Trophoblast cell (in vitro differentiated cells and primary cell): ENCODE data around the gene ARHGEF16.

Source experiments
- DNase-seq, 2 donors: peaks; one replicate each; pipeline ENCODE4 v3.0.0-alpha.2; 2016
- H2AFZ ChIP-seq: 2 replicates; pipeline ENCODE4 v1.6.1; 2013; ENCODE audit warnings: low read length, moderate library complexity, mild to moderate bottlenecking; ENCODE audit not compliant: insufficient read depth, poor library complexity
- H2AK5ac ChIP-seq: 2 replicates; pipeline ENCODE4 v1.6.1; 2013; ENCODE audit warnings: mild to moderate bottlenecking, low read length
- H2BK120ac ChIP-seq: 2 replicates; pipeline ENCODE4 v1.6.1; 2013; ENCODE audit warnings: low read length, mild to moderate bottlenecking, moderate library complexity; ENCODE audit not compliant: insufficient read depth, poor library complexity
- H2BK12ac ChIP-seq: 2 replicates; pipeline ENCODE4 v1.6.1; 2013; ENCODE audit warnings: mild to moderate bottlenecking, low read length, moderate library complexity
- H2BK5ac ChIP-seq: 2 replicates; pipeline ENCODE4 v1.6.1; 2013; ENCODE audit warnings: low read length, low read depth, moderate library complexity, mild to moderate bottlenecking; ENCODE audit not compliant: poor library complexity
- H3K14ac ChIP-seq: 2 replicates; pipeline ENCODE4 v1.6.1; 2013; ENCODE audit warnings: mild to moderate bottlenecking, low read length
- H3K18ac ChIP-seq: 2 replicates; pipeline ENCODE4 v1.6.1; 2013; ENCODE audit warnings: mild to moderate bottlenecking, low read length
- H3K23ac ChIP-seq: 2 replicates; pipeline ENCODE4 v1.6.1; 2013; ENCODE audit warnings: low read length
- H3K27ac ChIP-seq: 2 replicates; pipeline ENCODE4 v1.5.1; 2013; ENCODE audit warnings: low read depth, mild to moderate bottlenecking, inconsistent platforms, low read length, moderate library complexity
- H3K27me3 ChIP-seq: 2 replicates; pipeline ENCODE4 v1.6.1; 2013; ENCODE audit warnings: inconsistent platforms, mild to moderate bottlenecking, low read length, moderate library complexity; ENCODE audit not compliant: insufficient read depth
- H3K36me3 ChIP-seq, 2 experiments: 1 replicate in 1 of 2; 2 replicates in 1 of 2; pipeline ENCODE4 v1.6.1; 2013; ENCODE audit warnings: low read length in 2 of 2, mild to moderate bottlenecking in 2 of 2, moderate library complexity in 1 of 2; ENCODE audit not compliant: insufficient read depth in 2 of 2, control insufficient read depth in 1 of 2
- H3K4ac ChIP-seq: 2 replicates; pipeline ENCODE4 v1.6.1; 2013; ENCODE audit warnings: low read depth, mild to moderate bottlenecking, low read length, moderate library complexity
- H3K4me1 ChIP-seq, 2 experiments: 1 replicate in 1 of 2; 2 replicates in 1 of 2; pipeline ENCODE4 v1.6.1; 2013; ENCODE audit warnings: low read length in 2 of 2, mild to moderate bottlenecking in 2 of 2, moderate library complexity in 1 of 2; ENCODE audit not compliant: insufficient read depth in 2 of 2, control insufficient read depth in 1 of 2
- H3K4me2 ChIP-seq: 2 replicates; pipeline ENCODE4 v1.6.1; 2013; ENCODE audit warnings: inconsistent platforms, mild to moderate bottlenecking, low read length, moderate library complexity
- H3K4me3 ChIP-seq: 2 replicates; pipeline ENCODE4 v1.5.1; 2013; ENCODE audit warnings: mild to moderate bottlenecking, low read depth, low read length, inconsistent platforms
- H3K79me1 ChIP-seq: one replicate; pipeline ENCODE4 v1.6.1; 2013; ENCODE audit warnings: low read length
- H3K79me2 ChIP-seq: 2 replicates; pipeline ENCODE4 v1.6.1; 2013; ENCODE audit warnings: low read length, mild to moderate bottlenecking; ENCODE audit not compliant: control insufficient read depth, insufficient read depth, poor library complexity
- H3K9ac ChIP-seq: 2 replicates; pipeline ENCODE4 v1.6.1; 2013; ENCODE audit warnings: mild to moderate bottlenecking, low read length
- H3K9me3 ChIP-seq: 2 replicates; pipeline ENCODE4 v1.6.1; 2013; ENCODE audit warnings: low read depth, mild to moderate bottlenecking, control low read depth, inconsistent platforms, low read length; ENCODE audit not compliant: insufficient read depth
- H4K12ac ChIP-seq: 2 replicates; pipeline ENCODE4 v1.6.1; 2013; ENCODE audit warnings: low read depth, mild to moderate bottlenecking, low read length, moderate library complexity
- H4K8ac ChIP-seq: 2 replicates; pipeline ENCODE4 v1.6.1; 2013; ENCODE audit warnings: low read depth, mild to moderate bottlenecking, low read length, moderate library complexity
- H4K91ac ChIP-seq: one replicate; pipeline ENCODE4 v1.6.1; 2013; ENCODE audit warnings: low read depth, mild to moderate bottlenecking, low read length, moderate library complexity
- WGBS: extraction: QIAGEN DNeasy Blood & Tissue Kit; methylation state at CpG from one replicate; pipeline ENCODE4 v1.1.7; 2013; ENCODE audit warnings: missing lambda C conversion rate; ENCODE audit not compliant: insufficient read length, insufficient coverage; ENCODE audit errors: extremely low coverage; 5-methylcytosine and 5-hydroxymethylcytosine counted together

ARHGEF16 gene

DNA sequence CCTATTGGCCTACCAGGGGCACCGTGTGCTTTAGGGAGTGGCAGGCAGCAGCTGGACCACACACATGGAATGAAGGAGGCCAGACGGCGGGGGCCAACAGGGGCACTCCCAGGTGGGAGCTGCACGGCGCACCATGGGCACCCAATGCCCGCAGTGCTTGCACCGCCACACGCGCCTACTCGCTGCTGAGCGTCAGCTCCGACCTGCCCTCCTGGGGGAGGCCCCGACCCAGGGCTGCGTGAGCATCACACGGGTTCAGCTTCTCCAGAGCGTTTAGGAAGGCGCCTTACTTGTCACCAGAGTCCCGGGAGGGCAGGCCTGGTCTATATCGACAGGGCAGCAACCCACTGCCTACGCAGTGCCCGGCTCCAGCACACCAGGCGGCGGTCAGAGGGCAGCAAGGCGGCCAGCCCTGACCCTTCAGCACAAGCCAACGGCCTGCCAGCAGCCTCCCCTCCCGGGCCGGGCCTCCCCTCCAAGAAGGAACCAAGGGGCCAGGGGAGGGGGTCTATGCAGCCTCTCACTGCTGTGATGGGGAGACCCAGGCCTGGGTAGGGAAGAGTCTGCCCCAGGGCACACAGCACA lies 64.9 kb downstream of the ARHGEF16 start:
- Histone ChIP-seq H3K9me3 (no peaks in the 10 kb centered on the region), H3K23ac (no peak overlapping the region), H3K36me3 (no peaks in the 10 kb centered on the region), H2AFZ (no peak overlapping the region), H2BK120ac (no peak overlapping the region), H3K4ac (no peak overlapping the region), H2BK12ac (no peak overlapping the region), H3K14ac (no peak overlapping the region), H3K79me1 (no peaks in the 10 kb centered on the region), H3K79me2 (no peaks in the 10 kb centered on the region), H4K12ac (no peak overlapping the region), H3K4me2 (no peak overlapping the region), H3K9ac (no peak overlapping the region), H2AK5ac (no peak overlapping the region), H3K18ac (no peak overlapping the region), H3K4me3 (no peak overlapping the region), H4K8ac (no peak overlapping the region), H3K27me3 (no peaks in the 10 kb centered on the region), H3K27ac (no peak overlapping the region), H3K4me1 (no peaks in the 10 kb centered on the region), H2BK5ac (no peak overlapping the region), H4K91ac (no peak overlapping the region)
- DNase-seq: no peak
- no CpG with 5 or more reads among the region's 27 CpGs for WGBS

DNA sequence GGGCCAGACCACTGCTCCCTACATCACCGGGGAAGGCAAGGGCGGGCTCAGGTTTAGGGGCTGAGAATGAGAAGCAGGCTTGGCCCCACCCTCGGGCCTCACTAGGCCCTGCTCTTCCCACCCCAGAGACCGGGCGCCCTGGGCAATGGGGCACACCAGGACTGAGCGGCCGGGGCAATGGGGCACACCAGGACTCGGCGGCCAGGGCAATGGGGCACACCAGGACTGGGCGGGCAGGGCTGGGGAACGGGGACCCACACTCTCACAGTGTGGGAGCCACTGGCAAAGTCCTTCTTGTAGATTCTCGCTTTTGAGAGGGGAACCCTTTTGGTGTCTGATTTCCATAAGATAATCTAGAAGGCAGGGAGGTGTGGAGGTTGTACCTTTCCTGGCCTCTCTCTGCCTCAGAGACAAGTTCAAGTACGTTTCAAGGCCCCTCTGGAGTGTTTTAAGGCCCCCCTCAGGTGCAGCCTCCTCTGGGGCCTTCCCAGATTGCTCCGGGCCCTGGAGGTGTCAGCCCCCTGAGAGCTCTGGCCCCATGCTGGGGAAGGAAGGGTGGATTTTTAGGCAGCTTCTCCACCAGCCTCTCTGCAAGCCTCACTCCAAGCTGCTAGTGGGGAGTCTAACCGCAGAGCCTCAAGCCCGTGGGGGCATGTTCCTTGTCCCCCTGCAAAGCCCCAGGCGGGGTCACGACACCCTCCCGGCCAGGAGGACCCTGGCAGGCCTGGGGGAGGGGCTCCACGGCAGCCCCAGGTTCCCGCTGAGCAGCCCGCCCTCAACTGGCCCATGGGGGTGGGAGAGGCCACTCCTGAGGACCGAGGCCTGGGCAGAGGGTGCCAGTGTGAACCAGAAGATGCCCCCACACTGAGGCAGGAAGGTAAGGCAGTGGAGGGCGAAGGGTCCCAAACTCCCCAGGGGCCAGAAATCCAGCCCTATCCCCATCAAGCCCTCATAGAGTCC lies 66.2 kb downstream of the ARHGEF16 start:
- H4K91ac ChIP-seq: no peak overlapping the region
- DNase-seq: no peak
- H3K36me3 ChIP-seq: no peaks in the 10 kb centered on the region
- no CpG with 5 or more reads among the region's 24 CpGs for WGBS
- no peak overlapping the region for H3K14ac ChIP-seq
- no peaks in the 10 kb centered on the region for H3K27me3 ChIP-seq
- no peaks in the 10 kb centered on the region for H3K9me3 ChIP-seq
- no peak overlapping the region for H3K23ac ChIP-seq
- H3K27ac ChIP-seq: no peak overlapping the region
- no peak overlapping the region for H4K8ac ChIP-seq
- H3K4me3 ChIP-seq: no peak overlapping the region
- no peak overlapping the region for H3K18ac ChIP-seq
- H3K4me2 ChIP-seq: no peak overlapping the region
- no peak overlapping the region for H2AK5ac ChIP-seq
- H3K4ac ChIP-seq: no peak overlapping the region
- no peaks in the 10 kb centered on the region for H3K79me2 ChIP-seq
- no peak overlapping the region for H2BK120ac ChIP-seq
- no peaks in the 10 kb centered on the region for H3K4me1 ChIP-seq
- H2BK12ac ChIP-seq: no peak overlapping the region
- no peak overlapping the region for H3K9ac ChIP-seq
- H2BK5ac ChIP-seq: no peak overlapping the region
- H4K12ac ChIP-seq: no peak overlapping the region
- no peak overlapping the region for H2AFZ ChIP-seq
- no peaks in the 10 kb centered on the region for H3K79me1 ChIP-seq

DNA sequence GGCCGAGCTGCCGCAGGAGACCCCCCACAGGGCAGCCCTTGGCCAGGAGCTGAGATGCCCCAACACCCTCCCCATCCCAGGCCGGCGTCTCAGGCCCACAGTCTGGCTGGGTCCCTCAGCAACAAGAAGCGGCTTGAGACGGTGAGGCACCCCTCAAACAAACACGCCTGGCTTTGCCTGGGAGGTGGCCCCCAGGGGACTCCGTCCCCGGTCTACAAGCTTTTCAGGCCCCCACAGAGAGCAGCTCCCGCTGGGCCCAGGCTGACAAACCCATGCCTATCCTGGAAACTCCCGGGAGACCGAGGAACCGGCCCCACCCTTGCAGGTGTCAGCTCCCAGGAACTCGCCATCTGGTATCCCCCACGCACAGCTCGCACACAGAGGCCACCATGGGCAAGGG lies 67.0 kb downstream of the ARHGEF16 start:
- no peak for DNase-seq
- Histone ChIP-seq H3K9me3 (no peaks in the 10 kb centered on the region), H3K18ac (no peak overlapping the region), H2BK5ac (no peak overlapping the region), H3K79me1 (no peaks in the 10 kb centered on the region), H2BK12ac (no peak overlapping the region), H2BK120ac (no peak overlapping the region), H3K36me3 (no peaks in the 10 kb centered on the region), H2AK5ac (no peak overlapping the region), H3K9ac (no peak overlapping the region), H4K12ac (no peak overlapping the region), H3K79me2 (no peaks in the 10 kb centered on the region), H4K91ac (no peak overlapping the region), H3K4me3 (no peak overlapping the region), H3K27ac (no peak overlapping the region), H3K23ac (no peak overlapping the region), H4K8ac (no peak overlapping the region), H3K4me1 (no peaks in the 10 kb centered on the region), H3K14ac (no peak overlapping the region), H3K4me2 (no peak overlapping the region), H3K4ac (no peak overlapping the region), H2AFZ (no peak overlapping the region), H3K27me3 (no peaks in the 10 kb centered on the region)
- WGBS: no CpG with 5 or more reads among the region's 16 CpGs

DNA sequence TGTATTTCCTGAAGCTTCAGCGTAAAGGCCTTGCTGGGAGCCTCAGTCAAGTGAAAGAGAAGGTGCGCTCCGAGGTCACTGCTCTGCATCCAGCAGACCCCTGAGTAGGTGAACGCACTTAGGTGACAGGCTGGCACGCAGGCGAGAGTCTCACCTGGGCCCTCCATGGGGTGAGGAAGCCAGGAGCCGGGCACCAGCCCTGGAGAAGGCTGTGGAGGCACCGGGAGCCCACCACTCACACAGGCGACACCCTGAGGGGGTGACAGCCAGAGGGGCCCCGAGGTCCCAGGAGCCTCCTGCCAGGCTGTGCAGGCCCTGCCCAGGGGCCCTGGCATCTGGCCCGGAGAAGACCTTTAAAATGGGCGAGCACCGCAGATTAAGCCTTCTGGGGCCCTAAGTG lies 67.6 kb downstream of the ARHGEF16 start:
- Histone ChIP-seq H3K36me3 (no peaks in the 10 kb centered on the region), H3K18ac (no peak overlapping the region), H3K4ac (no peak overlapping the region), H3K4me1 (no peaks in the 10 kb centered on the region), H3K14ac (no peak overlapping the region), H3K4me2 (no peak overlapping the region), H2BK12ac (no peak overlapping the region), H2AK5ac (no peak overlapping the region), H2BK120ac (no peak overlapping the region), H4K12ac (no peak overlapping the region), H3K9me3 (no peaks in the 10 kb centered on the region), H3K23ac (no peak overlapping the region), H2BK5ac (no peak overlapping the region), H3K4me3 (no peak overlapping the region), H3K79me1 (no peaks in the 10 kb centered on the region), H4K91ac (no peak overlapping the region), H3K27ac (no peak overlapping the region), H3K27me3 (no peaks in the 10 kb centered on the region), H2AFZ (no peak overlapping the region), H3K79me2 (no peaks in the 10 kb centered on the region), H3K9ac (no peak overlapping the region), H4K8ac (no peak overlapping the region)
- no peak for DNase-seq
- no CpG with 5 or more reads among the region's 13 CpGs for WGBS
